NCI-H1105 (cell line): ENCODE data around the gene PRSS22.
"Not testable (repeated sequence)": the region's sequence is repeated elsewhere in the genome, so short reads cannot be mapped to it uniquely, and the experiment has no call there.

Experiments
- DNase-seq: peaks from one replicate; lab custom pipeline; 2025; lab: John Stamatoyannopoulos, UW

PRSS22 gene

GRCh38 chr16:2857451-2858244, at the start of gene PRSS22:
PRSS22 (minus strand) TSS chr16:2858170; CDS start chr16:2858104, 66 bp downstream.
- DNase-seq = no peak

GRCh38 chr16:2907084-2907753, 49.2 kb upstream of the PRSS22 start:
- DNase-seq = not testable (repeated sequence)

GRCh38 chr16:2905988-2906387, 48.0 kb upstream of the PRSS22 start:
- DNase-seq = no peak

GRCh38 chr16:2905241-2905987, 47.4 kb upstream of the PRSS22 start:
- peak; percentile 93 for DNase-seq

- no peak for DNase-seq
These were observed 46.9 kb upstream of the PRSS22 start for GRCh38 chr16:2904922-2905240.

- peak; percentile 32 for DNase-seq
These were observed 46.3 kb upstream of the PRSS22 start for GRCh38 chr16:2904100-2904921.

- DNase-seq = no peak
These were observed 44.6 kb upstream of the PRSS22 start for GRCh38 chr16:2902337-2903130.

GRCh38 chr16:2900526-2901075, 42.6 kb upstream of the PRSS22 start:
- DNase-seq = no peak

- DNase-seq = no peak
These were observed 41.6 kb upstream of the PRSS22 start for GRCh38 chr16:2899564-2900072.

- no peak for DNase-seq
These were observed 41.0 kb upstream of the PRSS22 start for GRCh38 chr16:2898831-2899563.

- no peak for DNase-seq
These were observed 39.1 kb upstream of the PRSS22 start for GRCh38 chr16:2897110-2897509.

- DNase-seq = no peak
These were observed 38.6 kb upstream of the PRSS22 start for GRCh38 chr16:2896480-2897010.

- DNase-seq = no peak
These were observed 37.8 kb upstream of the PRSS22 start for GRCh38 chr16:2895813-2896212.

GRCh38 chr16:2894231-2894630, 36.3 kb upstream of the PRSS22 start:
- DNase-seq = no peak

GRCh38 chr16:2884041-2884451, 26.1 kb upstream of the PRSS22 start:
- no peak for DNase-seq

- no peak for DNase-seq
These were observed 25.5 kb upstream of the PRSS22 start for GRCh38 chr16:2883458-2883908.

- peak; percentile 87 for DNase-seq
These were observed 24.9 kb upstream of the PRSS22 start, which contains the start of gene FLYWCH2 for GRCh38 chr16:2882650-2883457. FLYWCH2 (plus strand) TSS chr16:2883215; CDS start chr16:2896450, 13,235 bp downstream.
